ENCODE data around the gene OPA1. TPM values are rescaled to one million over a fixed set of nuclear protein-coding genes. Genes with fewer than 3 reads are reported as not detected.

OPA1 gene
- polyA plus RNA-seq, 1 donor (not counting 4 experiments of a cell fraction or from before 2014, with no cell fraction given), result 50.1 TPM

- dilution Hi-C loops (cut with MboI; ENCODE audit: extremely low pct_ligation_motif_present, low sequenced_read_pairs), result no loop called here
Observed at GRCh38 chr3:193719735-193720134, 126.7 kb downstream of the OPA1 start.

GRCh38 chr3:193720169-193720568, 127.2 kb downstream of the OPA1 start:
- no peaks in the 10 kb centered on the region for H3K36me3 ChIP-seq (ENCODE audit: control insufficient read depth in 2 of 2, extremely low read depth in 1 of 2, insufficient read depth in 2 of 2, low read length in 2 of 2)
- TF ChIP-seq EZH2 (IDR thresholded peaks at IDR 0.05; ENCODE audit: low read length), result no peak
- no peak for TF ChIP-seq CTCF (optimal IDR thresholded peaks at IDR 0.05 in 1 of 3, IDR thresholded peaks at IDR 0.05 in 1 of 3, conservative IDR thresholded peaks at IDR 0.05 in 1 of 3; ENCODE audit: extremely low read depth in 1 of 3, insufficient read depth in 2 of 3, low read length in 3 of 3)
- H3K27ac ChIP-seq (ENCODE audit: control insufficient read depth, insufficient read depth, low read length), result no peak overlapping the region
- no peaks in the 10 kb centered on the region for H3K4me1 ChIP-seq (ENCODE audit: control insufficient read depth, extremely low read depth, insufficient read depth, low read length)
- no peaks in the 10 kb centered on the region for H3K9me3 ChIP-seq (ENCODE audit: control insufficient read depth, low read depth, low read length)
- no peak overlapping the region for H3K4me2 ChIP-seq (ENCODE audit: control insufficient read depth, extremely low read depth, insufficient read depth, low read depth, low read length)
- H4K20me1 ChIP-seq (ENCODE audit: control insufficient read depth, extremely low read depth, insufficient read depth, low read length), result no peaks in the 10 kb centered on the region
- no peaks in the 10 kb centered on the region for H3K9me1 ChIP-seq (ENCODE audit: control insufficient read depth, extremely low read depth, insufficient read depth, low read length)
- H3K79me2 ChIP-seq (ENCODE audit: control insufficient read depth, insufficient read depth, low read length), result no peaks in the 10 kb centered on the region
- dilution Hi-C loops (cut with MboI; ENCODE audit: extremely low pct_ligation_motif_present, low sequenced_read_pairs), result no loop called here
- DNase-seq (ENCODE audit: low read depth, low spot score), result no peak
- no peak overlapping the region for H3K9ac ChIP-seq (ENCODE audit: control insufficient read depth, extremely low read depth, insufficient read depth, low read length)
- FAIRE-seq, result no peak
- H3K27me3 ChIP-seq (ENCODE audit: control insufficient read depth, extremely low read depth, insufficient read depth, low read length), result no peaks in the 10 kb centered on the region
- H2AFZ ChIP-seq (ENCODE audit: control insufficient read depth, low read length), result no peak overlapping the region
- H3K4me3 ChIP-seq (ENCODE audit: control insufficient read depth in 2 of 3, extremely low read depth in 1 of 3, insufficient read depth in 2 of 3, low read depth in 1 of 3, low read length in 3 of 3), result no peak overlapping the region

More at GRCh38 chr3:193719735-193720134, 126.7 kb downstream of the OPA1 start:
- Histone ChIP-seq H3K4me2 (ENCODE audit: control insufficient read depth, extremely low read depth, insufficient read depth, low read depth, low read length) (no peak overlapping the region), H3K27me3 (ENCODE audit: control insufficient read depth, extremely low read depth, insufficient read depth, low read length) (no peaks in the 10 kb centered on the region), H3K9ac (ENCODE audit: control insufficient read depth, extremely low read depth, insufficient read depth, low read length) (no peak overlapping the region), H3K4me3 (ENCODE audit: control insufficient read depth in 2 of 3, extremely low read depth in 1 of 3, insufficient read depth in 2 of 3, low read depth in 1 of 3, low read length in 3 of 3) (no peak overlapping the region), H4K20me1 (ENCODE audit: control insufficient read depth, extremely low read depth, insufficient read depth, low read length) (no peaks in the 10 kb centered on the region), H3K79me2 (ENCODE audit: control insufficient read depth, insufficient read depth, low read length) (no peaks in the 10 kb centered on the region), H3K27ac (ENCODE audit: control insufficient read depth, insufficient read depth, low read length) (no peak overlapping the region), H3K4me1 (ENCODE audit: control insufficient read depth, extremely low read depth, insufficient read depth, low read length) (no peaks in the 10 kb centered on the region), H3K9me1 (ENCODE audit: control insufficient read depth, extremely low read depth, insufficient read depth, low read length) (no peaks in the 10 kb centered on the region), H3K36me3 (ENCODE audit: control insufficient read depth in 2 of 2, extremely low read depth in 1 of 2, insufficient read depth in 2 of 2, low read length in 2 of 2) (no peaks in the 10 kb centered on the region), H3K9me3 (ENCODE audit: control insufficient read depth, low read depth, low read length) (peaks cover 1% of the 10 kb centered on the region), H2AFZ (ENCODE audit: control insufficient read depth, low read length) (no peak overlapping the region)
- no peak for TF ChIP-seq EZH2 (IDR thresholded peaks at IDR 0.05; ENCODE audit: low read length)
- no peak for TF ChIP-seq CTCF (optimal IDR thresholded peaks at IDR 0.05 in 1 of 3, IDR thresholded peaks at IDR 0.05 in 1 of 3, conservative IDR thresholded peaks at IDR 0.05 in 1 of 3; ENCODE audit: extremely low read depth in 1 of 3, insufficient read depth in 2 of 3, low read length in 3 of 3)
- FAIRE-seq (no peak), DNase-seq (ENCODE audit: low read depth, low spot score) (no peak)
